Tibial nerve (tissue), 4 donors: Measurements from ENCODE around the gene OPHN1.

Source experiments
- CTCF ChIP-seq, 5 experiments: fragments of 200-600 bp in 3 of 5; fragments of 450-650 bp in 2 of 5; sonication (generic) in 3 of 5; IDR thresholded peaks; one replicate each; pipeline ENCODE4 v1.5.1; 2016 to 2019; ENCODE audit warnings: antibody characterized with exemption in 5 of 5, mild to moderate bottlenecking in 3 of 5, moderate library complexity in 2 of 5
- EP300 ChIP-seq, 2 donors: sonication (generic); formaldehyde crosslinking; IDR thresholded peaks; one replicate each; pipeline ENCODE4 v1.6.1; 2017; ENCODE audit warnings: antibody characterized with exemption in 2 of 2, mild to moderate bottlenecking in 1 of 2
- POLR2A ChIP-seq, 2 donors: fragments of 450-650 bp; IDR thresholded peaks; one replicate each; pipeline ENCODE4 v1.6.1; 2017; ENCODE audit warnings: antibody characterized with exemption in 2 of 2, mild to moderate bottlenecking in 2 of 2, moderate library complexity in 2 of 2

GRCh38 chrX:68409194-68409593 lies 24.1 kb downstream of the OPHN1 start:
- TF ChIP-seq CTCF (IDR thresholded peaks at IDR 0.05) (no peak), POLR2A (IDR thresholded peaks at IDR 0.05) (no peak), EP300 (IDR thresholded peaks at IDR 0.05) (no peak)
